ENCODE measurements around the gene LITAF. TPM values are rescaled to one million over a fixed set of nuclear protein-coding genes. Genes with fewer than 3 reads are reported as not detected.

Gene LITAF
- polyA plus RNA-seq, 1 donor from 2014 or later: 0.31 TPM

DNA sequence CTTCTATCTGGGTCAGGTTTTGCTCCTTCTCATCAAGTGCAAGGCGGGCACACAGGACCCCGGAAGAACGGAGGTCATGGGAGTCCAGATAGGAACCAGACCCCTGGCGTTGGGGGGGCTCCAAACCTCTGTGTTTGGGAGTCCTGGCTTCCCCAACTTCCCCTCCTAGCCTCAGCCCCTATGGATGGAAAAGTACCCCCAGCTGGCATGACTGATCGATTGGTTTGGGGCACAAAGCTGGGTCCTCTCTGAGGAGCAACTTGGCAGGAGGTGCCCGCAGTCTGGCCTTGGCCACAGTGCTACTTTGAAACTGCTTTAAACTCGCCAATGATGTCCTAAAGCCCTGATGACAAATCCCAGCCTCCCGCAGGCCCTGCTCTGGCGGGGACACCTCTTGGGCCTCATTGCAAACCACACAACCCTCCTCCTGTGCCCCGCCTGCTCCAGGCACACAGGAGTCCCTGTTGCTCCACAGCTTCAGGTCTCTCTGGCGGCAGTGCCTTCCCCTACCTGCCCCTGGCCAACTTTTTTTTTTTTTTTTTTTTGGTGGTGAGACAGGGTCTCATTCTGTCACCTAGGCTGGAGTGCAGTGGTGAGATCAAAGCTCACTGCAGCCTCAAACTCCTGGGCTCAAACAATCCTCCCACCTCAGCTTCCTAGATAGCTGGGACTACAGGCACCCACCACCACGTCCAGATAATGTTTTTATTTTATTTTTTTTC lies 43.5 kb upstream of the LITAF start:
- no peak for TF ChIP-seq POLR2AphosphoS5 (IDR thresholded peaks at IDR 0.05)
- TF ChIP-seq, protein P1, sequence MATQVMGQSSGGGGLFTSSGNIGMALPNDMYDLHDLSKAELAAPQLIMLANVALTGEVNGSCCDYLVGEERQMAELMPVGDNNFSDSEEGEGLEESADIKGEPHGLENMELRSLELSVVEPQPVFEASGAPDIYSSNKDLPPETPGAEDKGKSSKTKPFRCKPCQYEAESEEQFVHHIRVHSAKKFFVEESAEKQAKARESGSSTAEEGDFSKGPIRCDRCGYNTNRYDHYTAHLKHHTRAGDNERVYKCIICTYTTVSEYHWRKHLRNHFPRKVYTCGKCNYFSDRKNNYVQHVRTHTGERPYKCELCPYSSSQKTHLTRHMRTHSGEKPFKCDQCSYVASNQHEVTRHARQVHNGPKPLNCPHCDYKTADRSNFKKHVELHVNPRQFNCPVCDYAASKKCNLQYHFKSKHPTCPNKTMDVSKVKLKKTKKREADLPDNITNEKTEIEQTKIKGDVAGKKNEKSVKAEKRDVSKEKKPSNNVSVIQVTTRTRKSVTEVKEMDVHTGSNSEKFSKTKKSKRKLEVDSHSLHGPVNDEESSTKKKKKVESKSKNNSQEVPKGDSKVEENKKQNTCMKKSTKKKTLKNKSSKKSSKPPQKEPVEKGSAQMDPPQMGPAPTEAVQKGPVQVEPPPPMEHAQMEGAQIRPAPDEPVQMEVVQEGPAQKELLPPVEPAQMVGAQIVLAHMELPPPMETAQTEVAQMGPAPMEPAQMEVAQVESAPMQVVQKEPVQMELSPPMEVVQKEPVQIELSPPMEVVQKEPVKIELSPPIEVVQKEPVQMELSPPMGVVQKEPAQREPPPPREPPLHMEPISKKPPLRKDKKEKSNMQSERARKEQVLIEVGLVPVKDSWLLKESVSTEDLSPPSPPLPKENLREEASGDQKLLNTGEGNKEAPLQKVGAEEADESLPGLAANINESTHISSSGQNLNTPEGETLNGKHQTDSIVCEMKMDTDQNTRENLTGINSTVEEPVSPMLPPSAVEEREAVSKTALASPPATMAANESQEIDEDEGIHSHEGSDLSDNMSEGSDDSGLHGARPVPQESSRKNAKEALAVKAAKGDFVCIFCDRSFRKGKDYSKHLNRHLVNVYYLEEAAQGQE (IDR thresholded peaks at IDR 0.05; ENCODE audit: borderline replicate concordance): no peak
- TF ChIP-seq MXI1 (conservative IDR thresholded peaks at IDR 0.05; ENCODE audit: poor library complexity, severe bottlenecking): no peak
- no peak for TF ChIP-seq TAF1 (IDR thresholded peaks at IDR 0.05; ENCODE audit: low read depth)
- TF ChIP-seq SMC3 (conservative IDR thresholded peaks at IDR 0.05; ENCODE audit: poor library complexity): no peak
- TF ChIP-seq, protein P2, sequence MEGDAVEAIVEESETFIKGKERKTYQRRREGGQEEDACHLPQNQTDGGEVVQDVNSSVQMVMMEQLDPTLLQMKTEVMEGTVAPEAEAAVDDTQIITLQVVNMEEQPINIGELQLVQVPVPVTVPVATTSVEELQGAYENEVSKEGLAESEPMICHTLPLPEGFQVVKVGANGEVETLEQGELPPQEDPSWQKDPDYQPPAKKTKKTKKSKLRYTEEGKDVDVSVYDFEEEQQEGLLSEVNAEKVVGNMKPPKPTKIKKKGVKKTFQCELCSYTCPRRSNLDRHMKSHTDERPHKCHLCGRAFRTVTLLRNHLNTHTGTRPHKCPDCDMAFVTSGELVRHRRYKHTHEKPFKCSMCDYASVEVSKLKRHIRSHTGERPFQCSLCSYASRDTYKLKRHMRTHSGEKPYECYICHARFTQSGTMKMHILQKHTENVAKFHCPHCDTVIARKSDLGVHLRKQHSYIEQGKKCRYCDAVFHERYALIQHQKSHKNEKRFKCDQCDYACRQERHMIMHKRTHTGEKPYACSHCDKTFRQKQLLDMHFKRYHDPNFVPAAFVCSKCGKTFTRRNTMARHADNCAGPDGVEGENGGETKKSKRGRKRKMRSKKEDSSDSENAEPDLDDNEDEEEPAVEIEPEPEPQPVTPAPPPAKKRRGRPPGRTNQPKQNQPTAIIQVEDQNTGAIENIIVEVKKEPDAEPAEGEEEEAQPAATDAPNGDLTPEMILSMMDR (IDR thresholded peaks at IDR 0.05; ENCODE audit: poor library complexity, severe bottlenecking): no peak
- no peak for TF ChIP-seq EP300 (conservative IDR thresholded peaks at IDR 0.05; ENCODE audit: poor library complexity, severe bottlenecking)
- TF ChIP-seq EZH2 (IDR thresholded peaks at IDR 0.05; ENCODE audit: borderline replicate concordance, insufficient read depth, low read length, poor library complexity, severe bottlenecking): no peak
- no peak for TF ChIP-seq RAD21 (conservative IDR thresholded peaks at IDR 0.05)
- Histone ChIP-seq H3K79me2 (replicated peaks; ENCODE audit: insufficient read depth, low read length) (no peaks in the 10 kb centered on the region), H3K27ac (ENCODE audit: low read length) (no peak overlapping the region)

DNA sequence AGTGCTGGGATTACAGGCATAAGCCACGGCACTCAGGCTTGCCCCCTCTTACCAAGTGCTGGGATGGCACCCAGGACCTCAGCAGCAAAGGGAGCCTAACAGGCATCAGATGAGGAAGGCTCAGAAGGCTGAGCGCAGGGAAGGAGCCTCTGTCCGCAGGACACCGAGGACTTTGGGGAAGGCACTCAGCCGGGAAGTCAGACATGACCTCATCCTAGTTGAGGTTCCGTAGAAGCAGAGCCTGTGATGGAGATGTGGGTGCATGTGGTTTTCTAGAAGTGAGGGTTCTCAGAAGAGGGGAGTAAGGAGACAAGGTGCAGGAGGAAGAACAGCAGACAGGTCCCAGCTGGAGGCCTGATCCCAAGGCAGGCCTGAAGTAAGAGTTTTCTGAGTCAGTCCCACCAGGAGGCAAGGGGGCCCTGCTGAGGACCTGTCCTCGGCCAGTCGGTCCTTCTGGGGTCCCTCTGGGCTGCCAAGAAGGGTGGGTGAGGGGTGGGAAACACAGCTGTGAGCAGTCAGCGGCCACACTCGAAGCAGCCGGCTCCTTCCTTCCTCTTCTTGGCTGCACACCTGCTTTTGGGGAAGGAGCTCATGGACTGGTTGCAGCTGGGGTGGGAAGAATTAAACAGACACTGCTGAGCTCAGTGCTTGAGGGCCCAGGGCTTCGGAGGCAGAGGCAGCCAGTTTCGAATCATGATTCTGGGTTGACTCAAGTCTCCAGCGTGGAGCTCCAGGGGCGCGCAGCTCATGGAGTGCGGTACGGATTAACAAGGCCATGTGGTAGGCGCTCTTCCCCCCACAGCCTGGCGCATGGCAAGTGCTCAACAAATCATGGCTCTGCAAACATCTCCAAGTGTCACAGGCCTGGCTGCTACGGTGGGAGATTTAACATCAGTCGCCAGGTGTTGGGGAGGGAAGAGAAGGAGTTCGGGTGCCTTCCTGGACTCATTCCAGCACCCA lies 42.6 kb upstream of the LITAF start:
- H4K20me1 ChIP-seq (ENCODE audit: insufficient read depth): no peaks in the 10 kb centered on the region
- H3K4me2 ChIP-seq (ENCODE audit: low read length): no peak overlapping the region
- H3K36me3 ChIP-seq (ENCODE audit: insufficient read depth, low read length): no peaks in the 10 kb centered on the region
- no peaks in the 10 kb centered on the region for H3F3A ChIP-seq (ENCODE audit: insufficient read depth, low read length, poor library complexity, severe bottlenecking)
- TF ChIP-seq, protein P2 (IDR thresholded peaks at IDR 0.05; ENCODE audit: poor library complexity, severe bottlenecking): no peak
- TF ChIP-seq, protein P1 (IDR thresholded peaks at IDR 0.05; ENCODE audit: borderline replicate concordance): no peak
- no peak for TF ChIP-seq EZH2 (IDR thresholded peaks at IDR 0.05; ENCODE audit: borderline replicate concordance, insufficient read depth, low read length, poor library complexity, severe bottlenecking)
- no peak for TF ChIP-seq SMC3 (conservative IDR thresholded peaks at IDR 0.05; ENCODE audit: poor library complexity)
- TF ChIP-seq POLR2AphosphoS5 (IDR thresholded peaks at IDR 0.05): no peak
- no peak for TF ChIP-seq TAF1 (IDR thresholded peaks at IDR 0.05; ENCODE audit: low read depth)
- TF ChIP-seq MXI1 (conservative IDR thresholded peaks at IDR 0.05; ENCODE audit: poor library complexity, severe bottlenecking): no peak
- no peak for TF ChIP-seq RAD21 (conservative IDR thresholded peaks at IDR 0.05)
- TF ChIP-seq EP300 (conservative IDR thresholded peaks at IDR 0.05; ENCODE audit: poor library complexity, severe bottlenecking): no peak
- no peaks in the 10 kb centered on the region for H3K9me2 ChIP-seq (ENCODE audit: insufficient read depth, low read length)
- no peak overlapping the region for H2AFZ ChIP-seq (ENCODE audit: low read depth, low read length)
- H3K27ac ChIP-seq (ENCODE audit: low read length): no peak overlapping the region
- no peaks in the 10 kb centered on the region for H3K79me2 ChIP-seq (replicated peaks; ENCODE audit: insufficient read depth, low read length)
- H3K9me3 ChIP-seq (ENCODE audit: low read length): no peaks in the 10 kb centered on the region
- H3K9ac ChIP-seq (ENCODE audit: low read length): no peak overlapping the region
- H3K4me3 ChIP-seq (ENCODE audit: low read length): no peak overlapping the region
- no peaks in the 10 kb centered on the region for H3K27me3 ChIP-seq (ENCODE audit: insufficient read depth, low read depth, low read length)

More for the DNA sequence above, 43.5 kb upstream of the LITAF start:
- H3K4me2 ChIP-seq (ENCODE audit: low read length): no peak overlapping the region
- no peak overlapping the region for H3K4me3 ChIP-seq (ENCODE audit: low read length)
- H3K9ac ChIP-seq (ENCODE audit: low read length): no peak overlapping the region
- H3K27me3 ChIP-seq (ENCODE audit: insufficient read depth, low read depth, low read length): no peaks in the 10 kb centered on the region
- H4K20me1 ChIP-seq (ENCODE audit: insufficient read depth): no peaks in the 10 kb centered on the region
- H3K9me2 ChIP-seq (ENCODE audit: insufficient read depth, low read length): no peaks in the 10 kb centered on the region
- no peak overlapping the region for H2AFZ ChIP-seq (ENCODE audit: low read depth, low read length)
- H3K36me3 ChIP-seq (ENCODE audit: insufficient read depth, low read length): no peaks in the 10 kb centered on the region
- H3F3A ChIP-seq (ENCODE audit: insufficient read depth, low read length, poor library complexity, severe bottlenecking): no peaks in the 10 kb centered on the region
- H3K9me3 ChIP-seq (ENCODE audit: low read length): no peaks in the 10 kb centered on the region
